K562 treated with DMSO at 1 percent for 4 hours (cell line): ENCODE data around the gene PRR23B. TPM values are rescaled to one million over a fixed set of nuclear protein-coding genes. Genes with fewer than 3 reads are reported as not detected.

Experiments used
- total RNA-seq: library from RNA; unstranded; fragments of 300-600 nt; gene quantifications from 2 replicates; pipeline ENCODE4 v1.2.3, GENCODE V29; 2022; ENCODE audit not compliant: insufficient read depth

The PRR23B gene
- not detected in 2 replicates for total RNA-seq

GRCh38 chr3:139020868-139021234, at the start of gene PRR23B:
Gene PRR23B, minus strand, starts transcription at chr3:139020926. Its CDS starts 265 bp downstream, at chr3:139020661.

GRCh38 chr3:139044366-139045210, 23.9 kb upstream of the PRR23B start, which contains the start of gene PRR23C:
Gene PRR23C, minus strand, starts transcription at chr3:139044892. Its CDS starts 272 bp downstream, at chr3:139044620.

GRCh38 chr3:139006051-139006716, 14.5 kb downstream of the PRR23B start, which contains the start of gene PRR23A:
Gene PRR23A, minus strand, starts transcription at chr3:139006268. Its CDS starts 0 bp downstream, at chr3:139006268.

Other genes starting within 250 kb of the PRR23B start
- gene PIK3CB, start 186.0 kb downstream of the PRR23B start, total RNA-seq, result 31.0 and 39.2 TPM in 2 replicates
- gene FOXL2, start 73.8 kb downstream of the PRR23B start, total RNA-seq, result 24.2 and 29.3 TPM in 2 replicates
- gene FOXL2NB, start 73.7 kb downstream of the PRR23B start, total RNA-seq, result 5.5 and 11.0 TPM in 2 replicates
- not detected in 2 replicates for gene PRR23A, start 14.7 kb downstream of the PRR23B start, total RNA-seq
- gene PRR23C, start 24.0 kb upstream of the PRR23B start, total RNA-seq, result not detected in 2 replicates